Testis (tissue), 2 donors: ENCODE data around the gene SELENOM.

Experiments
- CTCF ChIP-seq, 3 experiments: fragments of 450-650 bp in 2 of 3; fragments of 200-600 bp in 1 of 3; sonication (generic) in 1 of 3; IDR thresholded peaks; one replicate each; pipeline ENCODE4 v1.5.1; 2016 to 2019; ENCODE audit warnings: antibody characterized with exemption in 3 of 3, mild to moderate bottlenecking in 2 of 3, moderate library complexity in 1 of 3
- POLR2A ChIP-seq: fragments of 450-650 bp; IDR thresholded peaks from one replicate; pipeline ENCODE4 v1.6.1; 2017; ENCODE audit warnings: antibody characterized with exemption, mild to moderate bottlenecking, moderate library complexity

GRCh38 chr22:31119026-31119717 is 11.8 kb upstream of the SELENOM start:
- TF ChIP-seq CTCF (IDR thresholded peaks at IDR 0.05) (no peak), POLR2A (no peak)
